Aorta (tissue), 5 donors: ENCODE measurements around the gene C15orf61. TPM values are rescaled to one million over a fixed set of nuclear protein-coding genes. Genes with fewer than 3 reads are reported as not detected.

Experiments used
- ATAC-seq: fragments of 200-7000 bp; cut with Tn5 transposase; one replicate; pipeline ENCODE4 v1.9.1; 2022; ENCODE audit warnings: moderate library complexity; ENCODE audit not compliant: low FRiP score
- DNase-seq, 2 donors: peaks; one replicate each; pipeline ENCODE4 v3.0.0-alpha.2; 2020
- H3K27ac ChIP-seq, 2 donors: one replicate each; pipeline ENCODE4 v1.5.1; 2013; ENCODE audit warnings: low read length in 2 of 2, mild to moderate bottlenecking in 2 of 2, moderate library complexity in 2 of 2, control low read depth in 1 of 2, inconsistent platforms in 1 of 2, low read depth in 1 of 2
- H3K27me3 ChIP-seq, 2 donors: one replicate each; pipeline ENCODE4 v1.6.1; 2013; ENCODE audit warnings: control low read depth in 1 of 2, low read length in 1 of 2, mild to moderate bottlenecking in 1 of 2, moderate library complexity in 1 of 2; ENCODE audit not compliant: insufficient read depth in 2 of 2, control insufficient read depth in 1 of 2
- H3K36me3 ChIP-seq, 2 donors: one replicate each; pipeline ENCODE4 v1.6.1; 2013; ENCODE audit warnings: control low read depth in 1 of 2, low read length in 1 of 2, mild to moderate bottlenecking in 1 of 2; ENCODE audit not compliant: insufficient read depth in 2 of 2, control insufficient read depth in 1 of 2
- H3K4me1 ChIP-seq, 2 donors: one replicate each; pipeline ENCODE4 v1.6.1; 2013; ENCODE audit warnings: low read length in 2 of 2, control low read depth in 1 of 2, mild to moderate bottlenecking in 1 of 2, moderate library complexity in 1 of 2; ENCODE audit not compliant: insufficient read depth in 2 of 2, control insufficient read depth in 1 of 2
- H3K4me3 ChIP-seq, 2 donors: one replicate each; pipeline ENCODE4 v1.5.1; 2013; ENCODE audit warnings: low read length in 2 of 2, control low read depth in 1 of 2, mild to moderate bottlenecking in 1 of 2
- H3K9me3 ChIP-seq: one replicate; pipeline ENCODE4 v1.6.1; 2013; ENCODE audit warnings: mild to moderate bottlenecking, low read length; ENCODE audit not compliant: control insufficient read depth
- WGBS, 2 donors: extraction: QIAGEN DNeasy Blood & Tissue Kit; methylation state at CpG; one replicate each; pipeline ENCODE4 v1.1.7; 2013; 5-methylcytosine and 5-hydroxymethylcytosine counted together
- intact Hi-C, 2 donors: fragments of 100-400 bp; cut with DNase I; formaldehyde crosslinking; loops; one replicate each; pipeline versions ENCODE4 v1.14.2 to v1.15.0; 2022
- polyA plus RNA-seq, 2 donors: library from polyadenylated mRNA; stranded (reverse); fragments of 200-250 nt; gene quantifications; one replicate each; pipeline ENCODE4 v1.2.3, GENCODE V29; 2013
- total RNA-seq, 2 donors: library from RNA; stranded (reverse); fragmentation: NEBNext Ultra II Directional; extraction: Animal tissue kit (Norgen Biotek cat#: 25700); gene quantifications; one replicate each; pipeline ENCODE4 v1.2.1, GENCODE V29; 2021
- donor health status: healthy with polysubstance abuse.
- donor health status: Bipolar disorder and iron deficiency.
- donor health status: DM: no; HTN: no; CAD: no.
- donor health status: DM: no; HTN: no; CAD: no.
- donor health status: DM: yes; HTN: yes; CAD: no.

Gene C15orf61
- total and polyA plus RNA-seq, 4 donors: 1.2 to 4.9 (median 3.7) TPM

- H3K27me3 ChIP-seq: no peaks in the 10 kb centered on the region
- H3K9me3 ChIP-seq: no peaks in the 10 kb centered on the region
- H3K4me3 ChIP-seq: no peak overlapping the region
- ATAC-seq: no peak
- DNase-seq: no peak
- H3K27ac ChIP-seq: no peak overlapping the region
- intact Hi-C loops: no loop called here
- H3K4me1 ChIP-seq: no peaks in the 10 kb centered on the region
- H3K36me3 ChIP-seq: no peaks in the 10 kb centered on the region
- 71 to 72% methylated on average over 13 of the region's 13 CpGs for WGBS, 2 donors
Measured at GRCh38 chr15:67501836-67502461, 19.0 kb upstream of the C15orf61 start.

- ATAC-seq (no peak), DNase-seq (no peak)
- no peaks in the 10 kb centered on the region for H3K9me3 ChIP-seq
- H3K4me1 ChIP-seq: no peaks in the 10 kb centered on the region
- H3K27me3 ChIP-seq: no peaks in the 10 kb centered on the region
- no peak overlapping the region for H3K4me3 ChIP-seq
- no peak overlapping the region for H3K27ac ChIP-seq
- intact Hi-C loops: no loop called here
- WGBS, 2 donors: 70 to 73% methylated on average over 6 of the region's 6 CpGs
- H3K36me3 ChIP-seq: peaks cover 0 to 3% of the 10 kb centered on the region in 2 donors
Measured at GRCh38 chr15:67504056-67504455, 16.9 kb upstream of the C15orf61 start.

DNA sequence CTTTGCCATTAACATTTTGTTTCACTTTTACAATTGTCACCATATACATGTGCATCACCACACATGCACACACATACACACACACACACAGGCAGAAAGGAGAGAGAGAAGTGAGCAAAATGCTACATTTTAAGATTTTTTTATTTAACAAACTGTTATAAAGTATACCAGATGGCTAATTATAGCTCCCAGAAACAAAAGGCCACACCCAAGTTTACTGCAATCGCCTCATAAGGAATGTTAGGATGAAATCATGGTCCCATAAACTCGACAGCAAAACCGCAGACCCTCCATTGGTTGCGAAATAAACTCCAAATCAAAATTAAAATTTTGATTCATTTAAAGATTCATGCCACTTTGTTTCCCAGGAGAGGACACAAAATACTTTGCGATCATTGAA is 16.1 kb upstream of the C15orf61 start:
- Histone ChIP-seq H3K4me3 (no peak overlapping the region), H3K4me1 (no peaks in the 10 kb centered on the region), H3K36me3 (peaks cover 0 to 3% of the 10 kb centered on the region in 2 donors), H3K9me3 (no peaks in the 10 kb centered on the region), H3K27ac (no peak overlapping the region), H3K27me3 (no peaks in the 10 kb centered on the region)
- no peak for DNase-seq
- ATAC-seq: no peak
- intact Hi-C loops: no loop called here
- 94 to 95% methylated on average over 5 of the region's 5 CpGs for WGBS, 2 donors

GRCh38 chr15:67505675-67506572 is 15.0 kb upstream of the C15orf61 start:
- Histone ChIP-seq H3K4me3 (no peak overlapping the region), H3K4me1 (no peaks in the 10 kb centered on the region), H3K9me3 (no peaks in the 10 kb centered on the region), H3K27me3 (no peaks in the 10 kb centered on the region), H3K27ac (no peak overlapping the region), H3K36me3 (peaks cover 0 to 3% of the 10 kb centered on the region in 2 donors)
- intact Hi-C loops: no loop called here
- ATAC-seq (no peak), DNase-seq (no peak)
- WGBS, 2 donors: 77 to 82% methylated on average over 5 of the region's 5 CpGs

DNA sequence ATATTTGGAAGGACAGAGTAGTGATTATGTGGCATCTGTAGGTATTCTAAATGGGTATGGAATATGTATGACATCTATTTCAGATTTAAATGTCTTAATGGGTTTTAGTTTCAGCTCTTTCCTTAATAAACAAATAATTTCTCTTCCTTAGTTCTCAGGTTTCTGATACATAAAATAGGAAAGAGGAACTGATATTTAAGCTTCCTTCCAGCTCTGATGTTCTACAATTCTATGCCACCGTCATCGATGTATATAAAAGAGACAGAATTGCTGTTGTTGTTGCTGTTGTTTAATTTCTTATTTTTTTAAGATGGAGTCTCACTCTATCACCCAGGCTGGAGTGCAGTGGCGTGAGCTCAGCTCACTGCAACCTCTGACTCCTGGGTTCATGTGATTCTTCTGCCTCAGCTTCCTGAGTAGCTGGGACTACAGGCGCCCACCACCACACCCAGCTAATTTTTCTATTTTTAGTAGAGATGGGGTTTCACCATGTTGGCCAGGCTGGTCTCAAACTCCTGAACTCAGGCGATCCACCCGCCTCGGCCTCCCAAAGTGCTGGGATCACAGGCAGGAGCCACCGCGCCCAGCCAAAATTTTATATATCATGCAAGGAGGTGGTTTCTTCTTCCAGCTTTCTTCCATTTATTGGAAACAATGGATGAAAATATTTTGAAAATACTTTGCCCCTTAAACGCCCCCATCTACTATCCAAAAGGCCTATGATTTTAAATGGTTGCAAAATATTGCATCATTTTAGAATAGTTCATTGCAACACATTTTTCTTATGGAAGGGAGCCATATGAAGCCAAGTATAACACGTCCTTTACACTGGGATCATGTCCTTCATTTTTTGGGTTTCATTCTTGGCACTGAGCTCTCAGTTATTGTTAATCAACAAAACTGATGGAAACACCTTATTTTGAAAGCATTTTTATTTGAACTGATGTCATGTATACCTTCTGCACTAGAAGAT is 13.9 kb upstream of the C15orf61 start:
- DNase-seq: no peak
- no peak overlapping the region for H3K27ac ChIP-seq
- 91 to 92% methylated on average over 11 of the region's 11 CpGs for WGBS, 2 donors
- peaks cover 0 to 3% of the 10 kb centered on the region in 2 donors for H3K36me3 ChIP-seq
- H3K27me3 ChIP-seq: no peaks in the 10 kb centered on the region
- no peaks in the 10 kb centered on the region for H3K4me1 ChIP-seq
- H3K9me3 ChIP-seq: no peaks in the 10 kb centered on the region
- no peak for ATAC-seq
- intact Hi-C loops: no loop called here
- no peak overlapping the region for H3K4me3 ChIP-seq

- H3K36me3 ChIP-seq: peaks cover 2 to 3% of the 10 kb centered on the region in 2 donors
- no peaks in the 10 kb centered on the region for H3K27me3 ChIP-seq
- H3K27ac ChIP-seq: no peak overlapping the region
- DNase-seq: no peak
- WGBS, 2 donors: 88 to 89% methylated on average over 3 of the region's 3 CpGs
- no peaks in the 10 kb centered on the region for H3K4me1 ChIP-seq
- ATAC-seq: no peak
- H3K9me3 ChIP-seq: no peaks in the 10 kb centered on the region
- no peak overlapping the region for H3K4me3 ChIP-seq
- intact Hi-C loops: no loop called here
Measured at GRCh38 chr15:67508407-67508806, 12.5 kb upstream of the C15orf61 start.

GRCh38 chr15:67509918-67510317 is 11.0 kb upstream of the C15orf61 start:
- Histone ChIP-seq H3K4me1 (no peaks in the 10 kb centered on the region), H3K27me3 (no peaks in the 10 kb centered on the region), H3K9me3 (no peaks in the 10 kb centered on the region), H3K27ac (no peak overlapping the region), H3K4me3 (no peak overlapping the region), H3K36me3 (peaks cover 5 to 6% of the 10 kb centered on the region in 2 donors)
- ATAC-seq: no peak
- DNase-seq: no peak
- 95% methylated on average over 4 of the region's 4 CpGs for WGBS, 2 donors
- intact Hi-C loops: no loop called here

- intact Hi-C loops: no loop called here
- WGBS, 2 donors: 85 to 86% methylated on average over 7 of the region's 7 CpGs
- ATAC-seq: no peak
Measured at GRCh38 chr15:67510597-67511190, 10.2 kb upstream of the C15orf61 start.

More at GRCh38 chr15:67510597-67511190, 10.2 kb upstream of the C15orf61 start:
- Histone ChIP-seq H3K36me3 (peaks cover 5 to 6% of the 10 kb centered on the region in 2 donors), H3K27ac (no peak overlapping the region), H3K4me3 (no peak overlapping the region), H3K4me1 (no peaks in the 10 kb centered on the region), H3K9me3 (no peaks in the 10 kb centered on the region), H3K27me3 (no peaks in the 10 kb centered on the region)
- no peak for DNase-seq
